GM10847 (cell line): ENCODE results near the gene NPHP3.

Source experiments
- POLR2A ChIP-seq: IDR thresholded peaks from 2 replicates; pipeline ENCODE4 v1.6.1; 2011; ENCODE audit not compliant: insufficient read length; ENCODE audit errors: extremely low read depth

Gene NPHP3

GRCh38 chr3:132713977-132714727 is 8.1 kb downstream of the NPHP3 start:
- TF ChIP-seq POLR2A: no peak

DNA sequence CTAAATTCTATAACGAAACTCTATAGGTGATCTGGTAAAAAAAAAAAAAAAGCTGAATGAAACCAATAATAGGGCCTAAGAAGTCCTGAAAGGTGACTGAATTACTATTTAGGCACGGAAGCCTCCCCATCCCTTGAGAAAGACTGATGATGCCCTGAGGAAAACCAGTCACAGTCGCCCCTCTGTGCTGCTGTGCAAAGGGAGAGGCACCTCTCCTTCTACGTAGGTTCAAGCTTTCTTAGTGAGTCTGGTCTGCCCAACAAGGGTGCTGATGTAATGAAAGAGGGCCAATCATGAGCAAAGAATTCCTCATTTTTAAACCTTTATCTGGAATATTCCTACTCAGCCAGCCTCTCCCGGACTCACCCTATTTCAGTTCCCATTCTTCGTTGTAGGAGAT is 11.9 kb downstream of the NPHP3 start:
- TF ChIP-seq POLR2A: no peak

GRCh38 chr3:132709761-132710160 is 12.4 kb downstream of the NPHP3 start:
- TF ChIP-seq POLR2A: no peak

- no peak for TF ChIP-seq POLR2A
These were observed 18.5 kb downstream of the NPHP3 start for GRCh38 chr3:132703733-132704132.

DNA sequence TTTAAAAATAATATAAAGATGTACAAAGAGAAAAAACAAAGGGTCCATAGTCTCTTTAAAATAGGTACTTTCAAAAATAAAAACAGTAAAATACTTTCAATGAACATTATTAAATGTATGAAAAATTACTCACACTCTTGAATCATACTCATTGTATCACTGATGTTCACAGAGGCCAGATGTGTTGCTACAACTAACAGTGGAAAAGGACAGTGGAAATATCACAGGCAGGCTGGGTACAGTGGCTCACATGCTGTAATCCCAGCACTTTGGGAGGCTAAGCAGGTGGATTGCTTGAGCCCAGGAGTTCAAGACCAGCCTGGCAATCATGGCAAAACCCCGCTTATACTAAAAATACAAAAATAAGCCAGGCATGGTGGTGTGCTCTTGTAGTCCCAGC is 26.8 kb downstream of the NPHP3 start:
- TF ChIP-seq POLR2A: no peak

DNA sequence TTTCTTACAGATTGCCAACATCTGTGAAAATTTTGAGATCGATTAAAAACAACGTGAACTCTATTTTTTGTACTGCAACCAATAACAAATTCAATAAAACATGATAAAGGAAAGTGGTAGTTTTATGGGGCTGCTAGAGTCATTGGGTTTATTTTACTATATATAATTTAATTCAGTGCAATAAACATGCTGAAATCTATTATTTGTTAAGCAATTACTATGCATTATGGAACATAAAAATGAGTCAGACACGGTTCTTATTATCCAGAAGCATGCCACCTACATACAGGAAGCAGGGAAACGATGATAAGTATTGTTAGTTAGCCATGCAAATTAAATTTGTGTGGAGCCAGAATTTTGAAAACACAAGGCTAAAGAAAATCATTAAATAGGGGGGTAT is 27.2 kb downstream of the NPHP3 start:
- TF ChIP-seq POLR2A: no peak

DNA sequence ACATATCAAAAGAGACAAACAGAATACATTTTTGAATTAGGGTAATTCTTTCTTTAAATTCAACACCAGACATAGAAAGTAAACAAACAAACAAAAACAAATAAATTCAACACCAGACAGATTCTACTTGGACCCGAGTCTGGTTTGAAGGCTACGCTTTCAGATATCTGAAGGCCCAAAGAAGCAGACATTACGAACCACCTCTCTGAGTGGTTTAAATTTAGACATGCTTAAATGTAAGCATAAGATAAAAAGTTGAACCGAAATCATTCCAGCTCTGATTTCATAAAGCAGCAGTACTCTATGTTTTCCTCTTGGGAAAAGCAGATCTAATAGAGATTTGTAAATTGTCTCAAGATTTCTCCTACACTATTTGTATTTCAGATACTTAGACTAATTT is 32.2 kb downstream of the NPHP3 start:
- TF ChIP-seq POLR2A: no peak

DNA sequence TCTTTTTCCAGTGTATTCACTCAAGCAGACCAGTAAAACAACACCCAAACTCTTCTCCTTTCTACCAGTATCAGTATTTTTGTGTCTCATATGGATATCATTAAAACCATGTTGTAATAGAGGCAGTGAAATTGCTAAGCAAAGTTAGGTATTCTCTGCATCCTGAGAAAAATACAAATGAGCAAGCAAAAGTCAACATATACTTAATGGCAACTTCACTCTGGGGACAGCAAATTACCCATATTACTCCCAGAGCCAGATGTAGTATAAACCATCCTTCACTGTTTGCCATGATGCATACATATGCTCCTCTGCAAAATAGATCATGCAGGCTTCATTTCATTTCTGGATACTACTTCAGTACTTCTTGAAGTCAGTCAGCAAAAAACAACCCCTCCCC is 40.0 kb downstream of the NPHP3 start:
- TF ChIP-seq POLR2A: no peak

- TF ChIP-seq POLR2A: no peak
These were observed 40.8 kb downstream of the NPHP3 start for GRCh38 chr3:132681421-132681820.

GRCh38 chr3:132679911-132680310 is 42.3 kb downstream of the NPHP3 start:
- TF ChIP-seq POLR2A: no peak

- no peak for TF ChIP-seq POLR2A
These were observed 46.8 kb downstream of the NPHP3 start for GRCh38 chr3:132675408-132675807.

DNA sequence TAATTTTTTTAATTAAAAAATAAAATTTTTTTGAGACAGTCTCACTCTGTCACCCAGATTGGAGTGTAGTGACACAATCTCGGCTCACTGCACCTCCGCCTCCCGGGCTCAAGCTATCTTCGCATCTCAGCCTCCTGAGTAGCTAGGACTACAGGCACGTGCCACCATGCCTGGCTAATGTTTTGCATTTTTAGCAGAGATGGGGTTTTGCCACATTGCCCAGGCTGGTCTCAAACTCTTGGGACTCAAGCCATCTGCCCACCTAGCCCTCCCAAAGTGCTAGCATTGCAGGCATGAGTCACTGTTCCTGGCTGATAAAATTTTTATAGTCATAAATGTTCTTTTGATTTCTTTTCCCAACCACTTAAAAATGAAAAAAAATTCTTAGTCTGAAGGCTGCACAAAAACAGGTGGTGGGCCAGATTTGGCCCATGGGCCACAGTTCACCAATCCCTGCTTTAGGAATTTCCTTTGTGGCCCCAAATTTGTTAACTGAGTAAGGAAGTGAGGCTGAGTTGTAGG is 52.9 kb downstream of the NPHP3 start:
- no peak for TF ChIP-seq POLR2A

- TF ChIP-seq POLR2A: no peak
These were observed 56.9 kb downstream of the NPHP3 start for GRCh38 chr3:132665230-132665745.

- TF ChIP-seq POLR2A: no peak
These were observed 60.0 kb downstream of the NPHP3 start for GRCh38 chr3:132662212-132662611.

GRCh38 chr3:132661101-132661500 is 61.1 kb downstream of the NPHP3 start:
- no peak for TF ChIP-seq POLR2A

DNA sequence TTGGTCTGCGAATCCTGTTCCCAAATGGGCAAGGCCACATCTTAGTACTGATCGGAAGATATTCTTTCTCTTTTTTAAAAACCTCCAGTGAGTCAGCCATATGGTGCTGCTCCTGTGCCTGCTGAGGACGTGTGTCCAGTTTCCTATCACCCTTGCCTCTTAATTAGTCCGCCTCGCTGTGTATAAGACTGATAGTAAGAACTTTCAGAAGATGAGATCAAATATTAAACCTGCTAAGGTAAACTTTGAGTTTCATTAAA is 61.5 kb downstream of the NPHP3 start:
- no peak for TF ChIP-seq POLR2A
